Activated CD8-positive, alpha-beta T cell treated with anti-CD3 and anti-CD28 coated beads for 36 hours (primary cell): ENCODE results near the gene MCF2L. TPM values are rescaled to one million over a fixed set of nuclear protein-coding genes. Genes with fewer than 3 reads are reported as not detected.

ENCODE experiments used
- ATAC-seq: fragments of 200-7000 bp; cut with Tn5 transposase; one replicate; pipeline ENCODE4 v1.10.0; 2021; ENCODE audit warnings: mild to moderate bottlenecking, moderate library complexity
- CTCF ChIA-PET: fragments of 350-600 bp; sonication (Branson Sonifier 250); formaldehyde crosslinking; loops from one replicate; lab custom pipeline; 2021; ENCODE audit warnings: antibody characterized with exemption; lab: Charles Lee
- POLR2A ChIA-PET: fragments of 350-600 bp; sonication (Branson Sonifier 250); formaldehyde crosslinking; loops from one replicate; lab custom pipeline; 2021; ENCODE audit warnings: antibody characterized with exemption; lab: Charles Lee
- DNase-seq: peaks from one replicate; pipeline ENCODE4 v3.0.0-alpha.2; 2020
- H3K27ac Mint-ChIP-seq: one replicate; pipeline ENCODE4 v1.8.0; 2021; ENCODE audit warnings: mild to moderate bottlenecking, mixed read lengths
- H3K27me3 Mint-ChIP-seq: one replicate; pipeline ENCODE4 v1.8.0; 2021; ENCODE audit warnings: mixed read lengths
- H3K36me3 Mint-ChIP-seq: one replicate; pipeline ENCODE4 v1.8.0; 2021; ENCODE audit warnings: low read depth, mixed read lengths
- H3K4me1 Mint-ChIP-seq: one replicate; pipeline ENCODE4 v1.8.0; 2021; ENCODE audit warnings: low read depth, mixed read lengths
- H3K4me3 Mint-ChIP-seq: one replicate; pipeline ENCODE4 v1.8.0; 2021; ENCODE audit warnings: mild to moderate bottlenecking, moderate library complexity, mixed read lengths
- H3K9me3 Mint-ChIP-seq: one replicate; pipeline ENCODE4 v1.8.0; 2021; ENCODE audit warnings: mixed read lengths
- CTCF ChIP-seq: fragments of 200-600 bp; IDR thresholded peaks from one replicate; pipeline ENCODE4 v1.8.0; 2022; ENCODE audit warnings: antibody characterized with exemption, mild to moderate bottlenecking
- intact Hi-C: fragments of 100-400 bp; cut with micrococcal nuclease; formaldehyde crosslinking; loops from one replicate; pipeline ENCODE4 v1.10.0; 2022
- total RNA-seq, 2 experiments: library from RNA; stranded (reverse); gene quantifications; one replicate each; pipeline ENCODE4 v1.2.3, GENCODE V29; 2021

Gene MCF2L
- total RNA-seq, 2 experiments from 2014 or later: 7.6 to 8.9 TPM

GRCh38 chr13:112961457-112962369 is 7.3 kb upstream of the MCF2L start:
- H3K27me3 Mint-ChIP-seq: no peaks in the 10 kb centered on the region
- DNase-seq (no peak), ATAC-seq (no peak)
- intact Hi-C loops: no loop called here
- ChIA-PET CTCF (no interaction called here), POLR2A (no interaction called here)
- H3K36me3 Mint-ChIP-seq: no peaks in the 10 kb centered on the region
- no peak overlapping the region for H3K27ac Mint-ChIP-seq
- no peaks in the 10 kb centered on the region for H3K9me3 Mint-ChIP-seq
- no peaks in the 10 kb centered on the region for H3K4me1 Mint-ChIP-seq
- no peak for TF ChIP-seq CTCF
- H3K4me3 Mint-ChIP-seq: no peak overlapping the region

GRCh38 chr13:112962396-112962795 is 6.6 kb upstream of the MCF2L start:
- Mint-ChIP-seq H3K9me3 (no peaks in the 10 kb centered on the region), H3K27me3 (no peaks in the 10 kb centered on the region), H3K36me3 (no peaks in the 10 kb centered on the region), H3K4me3 (no peak overlapping the region), H3K4me1 (no peaks in the 10 kb centered on the region), H3K27ac (no peak overlapping the region)
- ChIA-PET POLR2A (no interaction called here), CTCF (no interaction called here)
- no peak for ATAC-seq
- intact Hi-C loops: no loop called here
- no peak for DNase-seq
- no peak for TF ChIP-seq CTCF

- H3K4me1 Mint-ChIP-seq: peaks cover 4% of the 10 kb centered on the region
- ATAC-seq: no peak
- no peak for DNase-seq
- no peak overlapping the region for H3K4me3 Mint-ChIP-seq
- intact Hi-C loops: no loop called here
- POLR2A ChIA-PET: no interaction called here
- CTCF ChIA-PET: interaction anchor here (1.1 to 1.4 kb wide), 2 partner anchors 14 to 67 kb away, joined by 3 read pairs; no protein-coding TSS in a partner anchor
- no peak overlapping the region for H3K27ac Mint-ChIP-seq
- H3K9me3 Mint-ChIP-seq: no peaks in the 10 kb centered on the region
- no peaks in the 10 kb centered on the region for H3K36me3 Mint-ChIP-seq
- TF ChIP-seq CTCF: no peak
- H3K27me3 Mint-ChIP-seq: no peaks in the 10 kb centered on the region
Measured at GRCh38 chr13:112962911-112963625, 5.9 kb upstream of the MCF2L start.

GRCh38 chr13:112963641-112964040 is 5.4 kb upstream of the MCF2L start:
- POLR2A ChIA-PET: no interaction called here
- CTCF ChIA-PET: interaction anchor here (1.1 to 1.4 kb wide), 2 partner anchors 14 to 66 kb away, joined by 3 read pairs; no protein-coding TSS in a partner anchor
- peaks cover 6% of the 10 kb centered on the region for H3K4me1 Mint-ChIP-seq
- no peak for DNase-seq
- no peak overlapping the region for H3K4me3 Mint-ChIP-seq
- intact Hi-C loops: no loop called here
- ATAC-seq: no peak
- H3K27ac Mint-ChIP-seq: no peak overlapping the region
- H3K9me3 Mint-ChIP-seq: no peaks in the 10 kb centered on the region
- H3K27me3 Mint-ChIP-seq: no peaks in the 10 kb centered on the region
- no peaks in the 10 kb centered on the region for H3K36me3 Mint-ChIP-seq
- no peak for TF ChIP-seq CTCF
